OCI-LY3 (cell line): Measurements from ENCODE around the gene PCDHA9.

Source experiments
- CTCF ChIP-seq: fragments of 200-600, 300-600 bp; sonication (generic); IDR thresholded peaks from 2 replicates; pipeline ENCODE4 v1.5.1; 2014; ENCODE audit warnings: antibody characterized with exemption, low read length, low read depth
- EZH2phosphoT487 ChIP-seq: fragments of 200-600 bp; shearing (Covaris generic); IDR thresholded peaks from 2 replicates; pipeline ENCODE4 v1.6.1; 2018; ENCODE audit warnings: antibody characterized with exemption, mixed run types, low read depth

GRCh38 chr5:140883927-140884697, 35.9 kb downstream of the PCDHA9 start:
- TF ChIP-seq CTCF (no peak), EZH2phosphoT487 (no peak)
